HG02763 (cell line): ENCODE measurements around the gene CREBRF.
"Not testable (repeated sequence)": the region's sequence is repeated elsewhere in the genome, so short reads cannot be mapped to it uniquely, and the experiment has no call there.

Source experiments
- ATAC-seq: cut with Tn5 transposase; IDR thresholded peaks from one replicate; pipeline ENCODE4 v1.9.1; 2021; ENCODE audit warnings: mild to moderate bottlenecking, moderate library complexity; ENCODE audit not compliant: unreplicated experiment

CREBRF gene

GRCh38 chr5:173055983-173056782 lies at the start of gene CREBRF:
Gene CREBRF, plus strand, starts transcription at chr5:173056352. Its CDS starts 24,424 bp downstream, at chr5:173080776.
- ATAC-seq = peak; percentile 75

GRCh38 chr5:173010021-173010420 lies 46.1 kb upstream of the CREBRF start:
- ATAC-seq = no peak

GRCh38 chr5:173010547-173011464 lies 45.3 kb upstream of the CREBRF start:
- ATAC-seq = no peak

GRCh38 chr5:173011566-173011965 lies 44.6 kb upstream of the CREBRF start:
- ATAC-seq = no peak

- no peak for ATAC-seq
These were observed 43.3 kb upstream of the CREBRF start for GRCh38 chr5:173012882-173013281.

- ATAC-seq = no peak
These were observed 41.5 kb upstream of the CREBRF start for GRCh38 chr5:173014671-173015070.

GRCh38 chr5:173015192-173015591 lies 41.0 kb upstream of the CREBRF start:
- ATAC-seq = no peak

GRCh38 chr5:173015598-173016455 lies 40.3 kb upstream of the CREBRF start:
- no peak for ATAC-seq

- ATAC-seq = no peak
These were observed 39.5 kb upstream of the CREBRF start for GRCh38 chr5:173016598-173017046.

- not testable (repeated sequence) for ATAC-seq
These were observed 39.1 kb upstream of the CREBRF start for GRCh38 chr5:173017087-173017486.

GRCh38 chr5:173018358-173018757 lies 37.8 kb upstream of the CREBRF start:
- ATAC-seq = no peak

- ATAC-seq = no peak
These were observed 36.0 kb upstream of the CREBRF start for GRCh38 chr5:173020154-173020581.

GRCh38 chr5:173020643-173021042 lies 35.5 kb upstream of the CREBRF start:
- no peak for ATAC-seq

GRCh38 chr5:173025651-173026050 lies 30.5 kb upstream of the CREBRF start:
- ATAC-seq = no peak

- ATAC-seq = no peak
These were observed 28.2 kb upstream of the CREBRF start for GRCh38 chr5:173027905-173028304.

GRCh38 chr5:173028811-173029327 lies 27.3 kb upstream of the CREBRF start:
- ATAC-seq = no peak

GRCh38 chr5:173029499-173029921 lies 26.6 kb upstream of the CREBRF start:
- no peak for ATAC-seq

GRCh38 chr5:173032096-173032495 lies 24.1 kb upstream of the CREBRF start:
- not testable (repeated sequence) for ATAC-seq

- no peak for ATAC-seq
These were observed 23.4 kb upstream of the CREBRF start for GRCh38 chr5:173032730-173033129.

- no peak for ATAC-seq
These were observed 22.2 kb upstream of the CREBRF start for GRCh38 chr5:173033923-173034322.
